Skin of body (tissue), 2 donors: ENCODE measurements around the gene ZSWIM4. TPM values are rescaled to one million over a fixed set of nuclear protein-coding genes. Genes with fewer than 3 reads are reported as not detected.
"Not testable (repeated sequence)": the region's sequence is repeated elsewhere in the genome, so short reads cannot be mapped to it uniquely, and the experiment has no call there.

Source experiments
- DNase-seq: peaks from one replicate; lab custom pipeline; 2025; lab: John Stamatoyannopoulos, UW
- total RNA-seq: library from RNA; depleted of rRNA; stranded (reverse); fragments of >200 nt; gene quantifications from one replicate; pipeline ENCODE4 v1.2.3, GENCODE V29; 2014

Gene ZSWIM4
- total RNA-seq, 1 donor from 2014 or later: 4.4 TPM

- no peak for DNase-seq
Measured at GRCh38 chr19:13778398-13778797, 16.8 kb upstream of the ZSWIM4 start.

- DNase-seq: no peak
Measured at GRCh38 chr19:13778847-13779246, 16.4 kb upstream of the ZSWIM4 start.

GRCh38 chr19:13779794-13780193, 15.4 kb upstream of the ZSWIM4 start:
- DNase-seq: not testable (repeated sequence)

- DNase-seq: peak; percentile 94
Measured at GRCh38 chr19:13781547-13781946, 13.7 kb upstream of the ZSWIM4 start.

- no peak for DNase-seq
Measured at GRCh38 chr19:13782537-13782936, 12.7 kb upstream of the ZSWIM4 start.

GRCh38 chr19:13783565-13784500, 11.4 kb upstream of the ZSWIM4 start:
- DNase-seq: no peak

GRCh38 chr19:13784731-13785452, 10.4 kb upstream of the ZSWIM4 start:
- DNase-seq: no peak

GRCh38 chr19:13788991-13789390, 6.3 kb upstream of the ZSWIM4 start:
- DNase-seq: no peak

GRCh38 chr19:13790354-13790753, 4.9 kb upstream of the ZSWIM4 start:
- no peak for DNase-seq

- not testable (repeated sequence) for DNase-seq
Measured at GRCh38 chr19:13793317-13793716, 1.9 kb upstream of the ZSWIM4 start.

- DNase-seq: peak; percentile 45
Measured at GRCh38 chr19:13794398-13794756, 866 bp upstream of the ZSWIM4 start.

- DNase-seq: no peak
Measured at GRCh38 chr19:13795595-13796300, 505 bp downstream of the ZSWIM4 start.

GRCh38 chr19:13796301-13797057, 1.2 kb downstream of the ZSWIM4 start:
- DNase-seq: no peak

GRCh38 chr19:13797058-13797440, 1.8 kb downstream of the ZSWIM4 start:
- DNase-seq: no peak

- DNase-seq: no peak
Measured at GRCh38 chr19:13797870-13798269, 2.6 kb downstream of the ZSWIM4 start.

- no peak for DNase-seq
Measured at GRCh38 chr19:13799669-13800068, 4.4 kb downstream of the ZSWIM4 start.

GRCh38 chr19:13803038-13803437, 7.8 kb downstream of the ZSWIM4 start:
- DNase-seq: no peak

- no peak for DNase-seq
Measured at GRCh38 chr19:13804830-13805683, 9.8 kb downstream of the ZSWIM4 start.

- no peak for DNase-seq
Measured at GRCh38 chr19:13806728-13807127, 11.5 kb downstream of the ZSWIM4 start.

- no peak for DNase-seq
Measured at GRCh38 chr19:13807421-13808021, 12.3 kb downstream of the ZSWIM4 start.
